Ramos (cell line): ENCODE data around the gene AKAP6.

Source experiments
- in situ Hi-C: fragments of 300-500 bp; cut with MboI; formaldehyde crosslinking; loops from one replicate; pipeline ENCODE4 v1.14.3; 2022; ENCODE audit warnings: low sequenced_read_pairs; ENCODE audit not compliant: unreplicated experiment

The AKAP6 gene

DNA sequence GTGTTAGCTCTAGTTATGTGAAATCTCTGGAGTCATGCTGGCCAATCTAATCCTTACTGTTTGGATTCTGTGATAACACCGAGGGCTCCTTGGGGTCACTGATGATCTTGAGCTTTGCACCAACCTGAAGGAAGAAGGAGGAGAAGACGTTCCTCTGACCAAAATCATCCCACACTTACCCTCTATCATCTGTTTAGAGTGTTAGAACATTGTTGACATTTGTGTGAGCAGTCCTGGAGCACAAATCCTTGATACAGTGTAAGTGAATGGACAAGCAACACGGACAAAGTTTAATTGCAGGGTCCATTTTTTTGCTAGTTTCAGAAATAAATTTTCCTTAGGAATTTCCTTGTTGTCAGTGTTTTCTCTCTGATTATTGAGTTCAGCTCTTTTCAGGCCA, 181.7 kb downstream of the AKAP6 start:
- in situ Hi-C loops: no loop called here

DNA sequence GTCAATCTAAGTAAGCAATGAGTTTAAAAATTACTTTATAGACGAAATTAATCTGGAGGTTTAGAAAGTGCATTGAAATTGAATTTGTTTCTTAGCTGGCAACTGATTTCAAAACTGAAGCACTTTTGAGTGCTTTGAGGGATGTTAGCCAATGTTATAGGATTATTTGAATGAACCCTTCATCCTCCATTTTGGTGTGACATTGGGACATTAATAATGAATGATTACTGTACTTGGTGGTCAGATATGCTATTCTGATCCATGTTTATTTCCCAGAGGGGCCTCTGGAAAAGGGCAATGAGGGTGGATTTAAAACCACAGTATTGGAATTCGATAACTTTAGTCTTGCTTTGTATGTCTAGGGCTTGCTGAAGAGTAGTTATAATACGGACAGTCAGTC, 183.2 kb downstream of the AKAP6 start:
- in situ Hi-C loops: no loop called here

DNA sequence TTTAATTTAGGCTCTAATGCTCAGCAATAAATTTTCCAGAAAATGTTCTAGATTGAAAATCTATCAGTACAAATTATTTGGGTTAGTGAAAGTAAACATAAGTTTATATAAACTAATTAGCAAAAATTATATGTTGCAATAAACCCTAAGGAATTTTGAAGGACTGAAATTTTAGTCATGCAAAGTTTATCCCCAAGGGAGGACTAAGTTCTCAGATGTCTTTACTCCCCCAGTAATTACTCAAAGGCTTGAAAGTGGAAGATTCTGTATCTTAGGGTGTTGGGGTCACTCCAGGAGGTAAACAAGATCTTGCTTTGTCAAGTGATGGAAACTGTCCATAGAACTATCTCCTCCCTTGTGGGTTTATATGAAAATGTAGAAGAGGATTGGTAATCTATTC, 183.7 kb downstream of the AKAP6 start:
- in situ Hi-C loops: no loop called here

DNA sequence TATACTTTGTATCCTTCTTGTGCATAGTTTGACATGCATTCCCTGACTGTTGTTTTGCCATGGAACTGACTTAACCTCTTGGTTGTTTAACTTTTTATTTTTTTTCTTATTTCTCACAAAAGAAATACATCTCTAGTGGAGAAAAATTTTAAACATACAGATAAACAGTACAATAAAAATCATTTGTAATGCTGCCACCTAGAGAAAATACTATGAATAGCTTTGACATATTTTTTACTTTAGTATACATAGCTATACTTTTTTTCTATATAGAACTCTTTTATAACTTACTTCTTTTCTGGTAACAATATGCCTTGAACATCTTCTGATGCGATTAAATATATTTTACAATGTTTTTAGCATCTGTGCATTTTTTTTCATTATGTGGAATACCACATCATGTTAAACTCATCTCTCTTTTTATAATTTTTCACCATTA, 184.5 kb downstream of the AKAP6 start:
- in situ Hi-C loops: no loop called here

DNA sequence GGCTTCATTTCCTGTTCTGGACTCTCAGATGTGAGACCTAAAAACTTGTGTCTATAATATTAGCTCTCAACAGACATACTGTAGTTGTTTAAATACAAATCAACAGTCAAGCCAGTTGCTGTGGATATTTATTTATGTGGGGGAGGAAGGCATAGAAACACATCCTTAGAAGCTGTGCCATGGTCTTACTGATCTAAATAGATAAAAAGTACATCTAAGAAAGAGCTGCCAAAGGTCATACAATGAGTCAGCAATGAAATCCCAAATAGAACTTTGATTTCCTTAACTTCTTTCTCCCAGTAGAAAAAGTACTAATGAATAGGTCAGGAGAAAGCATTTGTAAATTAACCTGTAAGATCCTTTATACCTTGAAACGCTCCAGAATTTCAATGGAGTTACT, 185.1 kb downstream of the AKAP6 start:
- in situ Hi-C loops: no loop called here

DNA sequence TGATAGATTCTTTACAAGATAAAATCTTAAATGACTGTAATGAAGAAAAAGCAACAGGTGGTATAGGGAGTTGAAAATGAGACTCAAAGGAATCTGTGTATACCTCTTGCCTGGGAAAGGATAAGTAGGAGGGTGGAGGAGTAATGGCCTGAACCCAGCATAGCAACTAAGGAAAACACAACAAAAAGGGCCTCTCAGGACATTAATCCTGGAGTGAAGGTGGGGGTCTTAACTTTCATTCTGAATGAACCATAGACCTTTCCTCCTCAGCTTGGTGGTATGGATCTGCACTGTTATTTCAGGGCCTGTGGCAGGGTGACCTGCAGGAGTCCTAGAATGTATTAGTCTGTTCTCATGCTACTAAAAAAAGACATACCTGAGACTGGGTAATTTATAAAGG, 185.6 kb downstream of the AKAP6 start:
- in situ Hi-C loops: no loop called here

DNA sequence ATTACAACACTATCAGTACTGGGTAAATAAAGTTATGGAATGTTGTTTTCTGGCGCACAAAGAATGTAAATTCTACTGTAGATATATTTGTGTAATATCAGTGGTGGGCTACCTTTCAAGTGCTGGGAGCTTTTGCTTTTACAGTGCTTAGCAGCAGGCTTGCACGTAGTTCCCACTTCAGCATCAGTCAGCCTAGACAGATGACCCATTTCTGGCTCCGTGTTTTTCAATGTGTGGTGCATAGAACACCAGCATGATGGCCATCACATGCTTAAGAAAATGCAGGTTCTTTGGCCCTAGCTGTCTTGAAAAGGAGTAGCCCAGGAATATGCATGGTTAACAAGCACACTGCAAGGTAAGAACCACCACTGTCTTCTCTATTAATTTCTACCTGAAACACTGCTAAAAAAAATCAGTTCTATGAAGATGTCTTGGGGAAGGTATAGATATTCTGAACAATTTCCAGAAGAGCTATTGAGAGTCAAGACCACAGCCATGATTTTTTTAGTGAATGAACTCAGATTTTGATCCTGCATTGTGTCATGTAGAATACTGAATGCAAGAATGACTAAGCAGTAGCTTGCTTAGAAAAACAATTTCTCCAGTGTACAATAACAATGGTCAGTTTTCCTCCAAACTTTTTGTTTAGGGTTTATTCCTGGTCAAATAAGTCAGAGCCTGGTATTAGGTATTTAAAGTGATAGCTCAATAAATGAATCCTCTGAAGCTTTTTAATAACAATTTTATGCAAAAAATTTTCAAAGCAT, 195.7 kb downstream of the AKAP6 start:
- in situ Hi-C loops: no loop called here

DNA sequence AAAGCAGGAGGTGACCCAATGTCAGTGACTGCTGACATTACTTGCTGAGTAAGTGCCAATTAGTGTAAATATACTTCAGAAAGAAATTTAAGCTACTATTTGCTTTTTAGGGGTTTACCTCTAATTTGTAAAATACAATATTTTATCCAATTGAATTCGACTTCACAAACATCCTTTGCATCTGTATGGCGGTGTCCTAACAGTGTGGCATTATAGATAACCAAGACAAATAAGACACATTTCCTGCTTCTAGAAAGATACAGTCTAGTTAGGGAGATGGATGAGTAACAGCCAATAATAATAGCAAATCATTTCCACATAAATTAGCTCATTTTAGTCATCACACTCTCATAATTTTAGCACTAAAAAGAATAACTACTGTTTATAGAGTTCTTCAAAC, 196.5 kb downstream of the AKAP6 start:
- in situ Hi-C loops: no loop called here

DNA sequence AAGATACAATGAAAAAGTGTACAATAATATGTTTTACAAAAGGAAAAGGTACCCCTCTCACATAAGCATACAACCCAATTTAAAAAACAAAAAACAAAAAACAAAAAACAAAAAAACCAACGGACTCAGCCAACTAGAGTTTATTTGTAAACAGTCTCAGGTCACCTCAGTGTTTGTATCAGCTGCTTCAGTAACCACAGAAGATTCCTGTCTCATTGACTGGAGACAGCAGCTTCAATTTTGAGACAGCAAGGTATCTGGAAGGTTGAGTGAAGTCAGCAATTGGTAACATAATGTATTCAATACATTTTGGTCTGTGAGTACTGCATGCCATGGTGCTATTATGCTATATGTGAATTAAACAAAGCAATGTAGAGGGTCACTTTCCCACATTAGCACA, 201.7 kb downstream of the AKAP6 start:
- in situ Hi-C loops: no loop called here

DNA sequence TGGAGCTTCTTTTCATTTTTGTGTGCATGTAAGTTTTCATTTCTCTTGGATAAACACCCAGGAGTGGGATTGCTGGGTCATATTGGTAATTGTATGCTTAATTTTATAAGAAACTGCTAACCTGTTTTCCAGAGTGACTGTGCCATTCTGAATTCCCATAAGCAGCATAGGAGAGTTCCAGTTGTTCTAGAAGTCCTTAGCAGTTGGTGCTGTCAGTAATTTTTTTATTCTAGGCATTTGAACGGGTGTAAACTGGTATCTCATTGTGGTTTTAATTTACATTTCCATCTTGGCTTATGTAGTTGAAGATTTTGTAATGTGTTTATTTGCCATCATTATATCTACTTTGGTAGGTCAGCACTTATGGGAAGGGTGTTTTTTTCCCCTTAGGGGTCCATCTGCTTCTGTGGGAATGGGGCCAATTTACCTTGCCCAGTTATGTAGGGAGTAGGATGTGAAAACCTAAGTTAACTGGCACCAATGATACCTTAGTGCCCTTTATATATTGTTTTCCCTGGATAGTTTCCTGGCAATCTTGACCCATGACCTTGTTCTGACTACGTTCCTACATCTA, 202.9 kb downstream of the AKAP6 start:
- in situ Hi-C loops: no loop called here

DNA sequence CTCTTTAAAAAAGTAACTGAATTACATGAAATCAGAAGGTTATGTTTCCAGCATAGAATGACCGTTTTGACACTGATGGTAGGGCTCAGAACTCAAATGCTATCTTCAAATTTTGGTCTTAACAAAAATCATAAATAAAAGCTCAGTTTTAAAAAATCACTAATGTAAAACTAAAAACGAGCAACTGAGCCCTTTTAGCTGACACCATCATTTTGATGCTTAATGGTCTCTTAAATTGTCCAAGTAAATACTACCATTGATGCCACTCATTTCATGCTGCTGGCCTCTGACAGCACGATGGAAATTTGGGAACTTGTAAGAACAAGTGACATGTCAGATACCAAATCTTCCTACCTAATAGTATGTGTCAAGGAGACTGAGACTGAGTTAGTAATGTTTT, 205.0 kb downstream of the AKAP6 start:
- in situ Hi-C loops: no loop called here

DNA sequence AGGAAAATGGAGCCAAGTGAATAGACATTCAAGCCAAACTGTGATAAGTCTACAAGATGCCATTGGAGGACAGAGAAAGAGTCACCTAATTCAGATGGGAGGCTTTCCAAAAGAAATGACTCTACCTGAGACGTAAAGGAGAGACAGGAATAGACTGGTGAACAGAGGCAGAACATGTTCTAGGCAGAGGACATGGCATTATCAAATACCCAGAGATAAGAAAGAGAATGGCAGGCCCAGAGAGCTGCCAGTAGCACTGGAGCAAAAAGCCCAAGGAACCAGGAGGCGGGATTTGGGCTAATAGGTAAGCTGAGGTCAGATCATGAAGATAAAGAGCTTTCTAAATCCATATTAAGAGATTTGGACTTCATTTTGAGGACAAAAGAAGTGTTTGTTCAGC, 207.1 kb downstream of the AKAP6 start:
- in situ Hi-C loops: no loop called here

DNA sequence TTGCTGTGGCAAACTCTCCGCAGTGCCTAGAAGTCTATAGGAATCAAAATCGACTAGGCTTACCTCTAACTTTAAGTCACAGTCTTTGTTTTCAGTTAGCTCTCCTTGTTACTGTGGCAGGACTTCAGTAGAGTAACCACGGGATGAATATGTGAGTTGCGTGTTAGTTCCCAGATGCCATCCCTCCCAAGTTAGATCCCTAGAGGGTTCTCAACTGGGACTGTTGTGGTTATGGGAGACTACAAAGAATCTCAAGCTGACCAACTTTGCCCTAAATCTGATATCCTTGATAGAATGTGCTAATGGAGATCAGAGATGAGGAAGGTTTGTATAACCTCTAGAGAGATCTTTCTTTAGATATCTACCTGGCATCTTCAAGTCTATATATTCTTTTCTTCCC, 208.1 kb downstream of the AKAP6 start:
- in situ Hi-C loops: no loop called here

DNA sequence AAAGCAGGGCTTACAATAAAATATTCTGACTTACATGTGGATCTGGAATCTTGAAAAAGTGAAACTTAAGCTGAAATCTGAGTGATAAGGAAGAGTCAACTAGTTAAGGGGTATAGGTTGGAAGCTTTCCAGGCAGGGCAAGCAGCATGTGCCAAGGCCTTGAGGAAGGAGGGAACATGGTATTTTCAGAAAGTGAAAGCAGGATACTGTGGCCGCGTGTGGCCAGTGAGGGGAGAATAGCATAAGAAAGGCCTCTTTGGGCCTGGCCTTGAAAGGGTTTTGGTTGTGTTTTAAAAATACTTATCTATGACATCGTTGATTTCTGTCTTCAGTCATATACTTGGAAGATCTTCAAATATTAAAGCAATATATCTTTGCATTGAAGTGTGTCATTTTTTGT, 213.4 kb downstream of the AKAP6 start:
- in situ Hi-C loops: no loop called here

DNA sequence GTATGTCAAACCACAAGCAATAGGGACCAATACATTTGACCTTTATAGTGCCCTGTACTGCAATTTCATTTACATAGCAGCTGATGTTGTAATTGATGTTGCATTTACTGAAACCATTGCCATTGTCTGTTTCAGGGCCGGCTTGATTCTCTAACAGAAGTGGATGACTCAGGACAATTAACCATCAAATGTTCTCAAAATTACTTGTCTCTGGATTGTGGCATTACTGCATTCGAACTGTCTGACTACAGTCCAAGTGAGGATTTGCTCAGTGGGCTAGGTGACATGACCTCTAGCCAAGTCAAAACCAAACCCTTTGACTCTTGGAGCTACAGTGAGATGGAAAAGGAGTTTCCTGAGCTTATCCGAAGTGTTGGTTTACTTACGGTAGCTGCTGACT, 216.0 kb downstream of the AKAP6 start:
- in situ Hi-C loops: no loop called here

DNA sequence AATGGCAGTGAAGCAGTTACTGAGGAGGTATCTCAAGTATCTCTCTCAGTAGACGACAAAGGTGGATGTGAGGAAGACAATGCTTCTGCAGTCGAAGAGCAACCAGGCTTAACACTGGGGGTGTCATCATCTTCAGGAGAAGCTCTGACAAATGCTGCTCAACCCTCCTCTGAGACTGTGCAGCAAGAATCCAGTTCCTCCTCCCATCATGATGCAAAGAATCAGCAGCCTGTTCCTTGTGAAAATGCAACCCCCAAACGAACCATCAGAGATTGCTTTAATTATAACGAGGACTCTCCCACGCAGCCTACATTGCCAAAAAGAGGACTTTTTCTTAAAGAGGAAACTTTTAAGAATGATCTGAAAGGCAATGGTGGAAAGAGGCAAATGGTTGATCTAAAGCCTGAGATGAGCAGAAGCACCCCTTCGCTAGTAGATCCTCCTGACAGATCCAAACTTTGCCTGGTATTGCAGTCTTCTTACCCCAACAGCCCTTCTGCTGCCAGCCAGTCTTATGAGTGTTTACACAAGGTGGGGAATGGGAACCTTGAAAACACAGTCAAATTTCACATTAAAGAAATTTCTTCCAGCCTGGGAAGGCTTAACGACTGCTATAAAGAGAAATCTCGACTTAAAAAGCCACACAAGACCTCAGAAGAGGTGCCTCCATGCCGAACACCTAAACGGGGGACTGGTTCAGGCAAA, 216.6 kb downstream of the AKAP6 start:
- in situ Hi-C loops: no loop called here

DNA sequence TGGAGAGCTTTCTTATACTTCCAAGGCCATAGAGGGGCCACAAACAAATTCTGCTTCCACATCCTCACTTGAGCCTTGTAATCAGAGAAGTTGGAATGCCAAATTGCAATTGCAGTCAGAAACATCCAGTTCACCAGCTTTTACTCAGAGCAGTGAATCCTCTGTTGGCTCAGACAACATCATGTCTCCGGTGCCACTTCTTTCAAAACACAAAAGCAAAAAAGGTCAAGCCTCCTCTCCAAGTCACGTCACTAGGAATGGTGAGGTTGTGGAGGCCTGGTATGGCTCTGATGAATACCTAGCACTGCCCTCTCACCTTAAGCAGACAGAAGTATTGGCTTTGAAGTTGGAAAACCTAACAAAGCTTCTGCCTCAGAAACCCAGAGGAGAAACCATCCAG, 217.1 kb downstream of the AKAP6 start:
- in situ Hi-C loops: no loop called here

DNA sequence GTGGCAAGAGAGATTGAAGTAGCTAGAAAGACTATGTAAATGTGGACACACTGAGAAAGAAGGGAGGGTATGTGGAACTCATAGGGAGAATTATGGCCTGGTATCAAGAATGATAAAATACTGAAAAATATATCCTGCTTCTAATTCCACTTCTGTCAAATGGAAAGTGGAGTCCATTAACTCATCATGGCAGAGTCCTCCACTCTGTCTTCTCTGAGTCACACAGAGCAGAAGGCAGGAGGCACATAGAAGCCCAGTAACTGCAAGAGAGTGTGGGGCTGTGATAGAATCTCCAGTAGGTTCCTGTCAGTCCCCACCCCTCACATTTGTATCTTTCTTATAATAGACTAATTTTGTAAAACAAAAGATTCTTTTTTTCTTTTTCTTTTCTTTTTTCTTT, 223.7 kb downstream of the AKAP6 start:
- in situ Hi-C loops: no loop called here

DNA sequence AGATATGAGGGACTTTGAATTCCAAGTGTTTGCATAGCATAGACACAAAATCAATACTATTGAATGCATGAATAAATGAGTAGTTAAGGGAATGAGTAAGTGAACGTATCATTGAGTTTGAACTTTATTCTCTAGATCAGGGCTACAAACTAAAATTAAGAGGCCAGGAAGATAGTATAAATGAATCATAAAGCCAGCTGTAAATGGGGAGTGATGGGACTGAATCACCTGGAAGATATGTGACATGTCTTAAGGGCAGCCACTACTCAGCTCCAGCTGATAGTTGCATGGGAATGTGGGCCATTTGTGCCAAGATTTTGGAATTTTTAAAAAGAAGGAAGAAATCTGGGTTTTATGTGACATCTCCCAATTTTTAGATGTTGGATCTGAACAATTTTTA, 229.9 kb downstream of the AKAP6 start:
- in situ Hi-C loops: no loop called here

DNA sequence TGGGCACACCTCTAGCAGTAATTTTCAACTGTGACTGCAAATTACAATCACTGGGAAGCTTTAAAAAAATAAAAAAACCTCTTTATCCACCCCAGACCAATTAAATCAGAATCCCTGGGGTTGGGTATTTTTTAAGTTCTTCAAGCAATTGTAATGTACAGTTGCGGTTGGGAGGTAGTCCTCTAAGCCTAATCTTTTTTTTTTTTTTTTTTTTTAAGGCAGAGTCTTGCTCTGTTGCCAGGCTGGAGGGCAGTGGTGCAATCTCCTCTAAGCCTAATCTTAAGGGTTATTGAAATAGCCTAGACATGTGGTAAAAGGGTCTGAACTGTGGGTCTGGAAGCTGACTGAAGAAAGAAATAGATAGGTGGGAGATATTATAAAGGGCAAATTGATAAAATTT, 230.5 kb downstream of the AKAP6 start:
- in situ Hi-C loops: no loop called here

DNA sequence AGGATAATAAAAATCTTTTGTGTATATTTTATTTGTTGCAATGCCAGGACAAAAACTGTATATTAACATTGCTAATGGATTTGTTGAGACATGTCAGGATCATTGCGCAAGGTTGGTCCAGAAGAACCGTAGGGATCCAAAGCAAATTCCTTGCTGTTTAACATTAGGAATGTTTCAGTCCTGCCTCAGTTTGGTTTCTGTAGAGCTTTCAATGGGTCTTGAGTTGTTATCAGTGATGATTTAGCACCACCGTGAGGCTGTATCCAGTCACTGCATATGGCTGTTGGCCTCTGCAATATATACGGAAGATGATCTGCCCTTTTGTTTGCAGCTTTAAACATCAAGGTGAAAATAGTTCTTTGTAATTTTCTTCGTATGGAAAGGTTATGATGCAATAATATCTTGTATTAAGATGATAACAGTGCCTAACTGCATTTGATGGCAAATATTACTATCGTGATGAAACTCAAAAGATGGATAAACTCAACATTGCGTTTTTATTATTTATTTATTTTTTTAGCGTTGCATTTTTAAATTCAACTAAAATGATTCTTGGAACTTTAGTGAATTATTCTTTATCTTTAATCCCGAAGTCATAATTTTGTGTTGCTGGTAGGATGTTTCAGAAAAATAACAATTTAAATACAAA, 231.2 kb downstream of the AKAP6 start:
- in situ Hi-C loops: no loop called here
